SK-N-SH (cell line): ENCODE data around the gene TBX4. TPM values are rescaled to one million over a fixed set of nuclear protein-coding genes. Genes with fewer than 3 reads are reported as not detected.

Experiments used
- CTCF ChIA-PET: fragments of 300-600, 350-600 bp; formaldehyde crosslinking; extraction: SDS; loops from one replicate; lab custom pipeline; 2021; lab: Yijun Ruan, JAX
- POLR2A ChIA-PET: fragments of 350-600 bp; sonication (Branson Sonifier 250); formaldehyde crosslinking; extraction: SDS; loops from one replicate; lab custom pipeline; 2020; ENCODE audit warnings: antibody characterized with exemption, inconsistent platforms; lab: Yijun Ruan, JAX
- DNase-seq: peaks from one replicate; pipeline ENCODE4 v3.0.0; 2012
- H2AFZ ChIP-seq: fragments of 200-600 bp; sonication (generic); 2 replicates; pipeline ENCODE4 v1.8.1; 2016; ENCODE audit warnings: antibody characterized with exemption, mild to moderate bottlenecking, low read depth
- H3F3A ChIP-seq: fragments of 200-600 bp; sonication (generic); replicated peaks from 2 replicates; pipeline ENCODE3; 2016; ENCODE audit warnings: antibody characterized with exemption, mild to moderate bottlenecking; ENCODE audit not compliant: insufficient read depth
- H3K27ac ChIP-seq, 2 experiments: fragments of 200-500 bp in 1 of 2; fragments of 200-600 bp in 1 of 2; sonication (Bioruptor generic) in 1 of 2; sonication (generic), shearing (Covaris generic) in 1 of 2; 2 replicates each; pipeline versions ENCODE4 v1.5.1 to v1.6.1; 2014 to 2016; ENCODE audit warnings: low read depth in 2 of 2, inconsistent platforms in 1 of 2, low read length in 1 of 2, mild to moderate bottlenecking in 1 of 2, mixed read lengths in 1 of 2
- H3K27me3 ChIP-seq: fragments of 200-600 bp; sonication (generic), shearing (Covaris generic); 2 replicates; pipeline ENCODE4 v1.6.1; 2016; ENCODE audit warnings: mixed run types; ENCODE audit not compliant: insufficient read depth
- H3K36me3 ChIP-seq, 2 experiments: fragments of 200-500 bp in 1 of 2; fragments of 200-600 bp in 1 of 2; sonication (Bioruptor generic) in 1 of 2; sonication (generic) in 1 of 2; replicated peaks in 1 of 2; 2 replicates each; pipeline versions ENCODE3 to v1.5.1; 2014 to 2016; ENCODE audit warnings: low read length in 1 of 2, mild to moderate bottlenecking in 1 of 2; ENCODE audit not compliant: insufficient read depth in 2 of 2, control insufficient read depth in 1 of 2
- H3K4me1 ChIP-seq, 2 experiments: fragments of 200-500 bp in 1 of 2; fragments of 200-600 bp in 1 of 2; sonication (Bioruptor generic) in 1 of 2; sonication (generic), shearing (Covaris generic) in 1 of 2; 2 replicates each; pipeline versions ENCODE4 v1.5.1 to v1.6.1; 2014 to 2016; ENCODE audit warnings: low read depth in 1 of 2, low read length in 1 of 2, mixed run types in 1 of 2; ENCODE audit not compliant: insufficient read depth in 2 of 2, control insufficient read depth in 1 of 2
- H3K4me2 ChIP-seq: fragments of 200-600 bp; sonication (generic), shearing (Covaris generic); 2 replicates; pipeline ENCODE4 v1.6.1; 2017; ENCODE audit warnings: mixed run types
- H3K4me3 ChIP-seq, 2 experiments: fragments of 200-500 bp in 1 of 2; fragments of 200-600 bp in 1 of 2; sonication (Bioruptor generic) in 1 of 2; sonication (generic), shearing (Covaris generic) in 1 of 2; 2 replicates each; pipeline versions ENCODE4 v1.5.1 to v1.8.1; 2014 to 2016; ENCODE audit warnings: low read depth in 2 of 2, inconsistent platforms in 1 of 2, low read length in 1 of 2, mild to moderate bottlenecking in 1 of 2, mixed read lengths in 1 of 2, moderate library complexity in 1 of 2
- H3K79me2 ChIP-seq: fragments of 200-600 bp; sonication (generic); 2 replicates; pipeline ENCODE4 v1.8.1; 2017; ENCODE audit warnings: mild to moderate bottlenecking; ENCODE audit not compliant: insufficient read depth
- H3K9ac ChIP-seq: fragments of 200-600 bp; sonication (generic); 2 replicates; pipeline ENCODE4 v1.6.1; 2017; ENCODE audit warnings: mixed run types
- H3K9me2 ChIP-seq: fragments of 200-600 bp; sonication (generic); 2 replicates; pipeline ENCODE4 v1.6.1; 2017; ENCODE audit warnings: mixed run types
- H3K9me3 ChIP-seq: fragments of 200-600 bp; sonication (generic); 2 replicates; pipeline ENCODE4 v1.6.1; 2017; ENCODE audit warnings: mixed run types, mild to moderate bottlenecking, moderate library complexity
- H4K20me1 ChIP-seq: fragments of 200-600 bp; sonication (generic); 2 replicates; pipeline ENCODE4 v1.6.1; 2017; ENCODE audit warnings: mild to moderate bottlenecking, mixed run types; ENCODE audit not compliant: insufficient read depth
- CHD2 ChIP-seq: fragments of 150-350 bp; IDR thresholded peaks from 2 replicates; pipeline ENCODE4 v1.6.1; 2018; ENCODE audit warnings: low read length; ENCODE audit not compliant: partially characterized antibody
- ELF1 ChIP-seq: IDR thresholded peaks from 2 replicates; pipeline ENCODE4 v1.4.0; 2012
- GABPA ChIP-seq: IDR thresholded peaks from 2 replicates; pipeline ENCODE4 v1.4.0; 2012; ENCODE audit warnings: low read depth, mild to moderate bottlenecking
- NFIC ChIP-seq: IDR thresholded peaks from 2 replicates; pipeline ENCODE4 v1.4.0; 2012; ENCODE audit warnings: borderline replicate concordance
- NRF1 ChIP-seq: IDR thresholded peaks from 2 replicates; pipeline ENCODE4 v1.6.1; 2012; ENCODE audit warnings: low read depth, mild to moderate bottlenecking, low read length
- POLR2AphosphoS5 ChIP-seq: IDR thresholded peaks from 2 replicates; pipeline ENCODE4 v1.6.1; 2012; ENCODE audit warnings: low read depth, low read length
- RAD21 ChIP-seq: IDR thresholded peaks from 2 replicates; pipeline ENCODE4 v1.6.1; 2012; ENCODE audit warnings: mild to moderate bottlenecking, low read length
- RCOR1 ChIP-seq: fragments of 150-350 bp; IDR thresholded peaks from 2 replicates; pipeline ENCODE4 v1.6.1; 2017; ENCODE audit warnings: antibody characterized with exemption, low read length
- SIN3A ChIP-seq: IDR thresholded peaks from 2 replicates; pipeline ENCODE4 v1.6.1; 2012; ENCODE audit warnings: low read depth, mild to moderate bottlenecking, low read length, moderate library complexity, borderline replicate concordance
- SMC3 ChIP-seq: IDR thresholded peaks from 2 replicates; pipeline ENCODE4 v1.6.1; 2012; ENCODE audit warnings: low read depth, low read length, improper control_type of control experiment
- TAF1 ChIP-seq: IDR thresholded peaks from 2 replicates; pipeline ENCODE4 v1.6.1; 2012; ENCODE audit warnings: low read depth, mild to moderate bottlenecking, low read length, moderate library complexity, borderline replicate concordance
- TEAD4 ChIP-seq: IDR thresholded peaks from 2 replicates; pipeline ENCODE4 v1.4.0; 2012; ENCODE audit warnings: mild to moderate bottlenecking, borderline replicate concordance; ENCODE audit not compliant: insufficient read depth
- WGBS: methylation state at CpG from one replicate; pipeline ENCODE4 v1.1.6; 2017; ENCODE audit warnings: low lambda C conversion rate; 5-methylcytosine and 5-hydroxymethylcytosine counted together
- polyA plus RNA-seq, 3 experiments: library from polyadenylated mRNA; depleted of rRNA; stranded (reverse); fragments of >200 nt; gene quantifications; 2 replicates each; pipeline ENCODE4 v1.2.3, GENCODE V29; 2012
- TF ChIP-seq, protein P1 (sequence below): fragments of 200-600 bp; sonication (generic); IDR thresholded peaks from 2 replicates; pipeline ENCODE4 v1.6.1; 2017; ENCODE audit warnings: antibody characterized with exemption, mild to moderate bottlenecking, moderate library complexity
- TF ChIP-seq, protein P2 (sequence below): IDR thresholded peaks from 2 replicates; pipeline ENCODE4 v1.6.1; 2012; ENCODE audit warnings: mild to moderate bottlenecking, low read depth, low read length, moderate library complexity
- TF ChIP-seq, protein P3 (sequence below): IDR thresholded peaks from 2 replicates; pipeline ENCODE4 v1.4.0; 2012; ENCODE audit warnings: low read depth, borderline replicate concordance
- TF ChIP-seq, protein P4 (sequence below): IDR thresholded peaks from 2 replicates; pipeline ENCODE4; 2012
- TF ChIP-seq, protein P5 (sequence below): IDR thresholded peaks from 2 replicates; pipeline ENCODE4 v1.4.0; 2012; ENCODE audit warnings: low read depth, borderline replicate concordance

The TBX4 gene
- polyA plus RNA-seq, 1 of the 3 experiments (the other 2 are of a cell fraction): 0.02 TPM

DNA sequence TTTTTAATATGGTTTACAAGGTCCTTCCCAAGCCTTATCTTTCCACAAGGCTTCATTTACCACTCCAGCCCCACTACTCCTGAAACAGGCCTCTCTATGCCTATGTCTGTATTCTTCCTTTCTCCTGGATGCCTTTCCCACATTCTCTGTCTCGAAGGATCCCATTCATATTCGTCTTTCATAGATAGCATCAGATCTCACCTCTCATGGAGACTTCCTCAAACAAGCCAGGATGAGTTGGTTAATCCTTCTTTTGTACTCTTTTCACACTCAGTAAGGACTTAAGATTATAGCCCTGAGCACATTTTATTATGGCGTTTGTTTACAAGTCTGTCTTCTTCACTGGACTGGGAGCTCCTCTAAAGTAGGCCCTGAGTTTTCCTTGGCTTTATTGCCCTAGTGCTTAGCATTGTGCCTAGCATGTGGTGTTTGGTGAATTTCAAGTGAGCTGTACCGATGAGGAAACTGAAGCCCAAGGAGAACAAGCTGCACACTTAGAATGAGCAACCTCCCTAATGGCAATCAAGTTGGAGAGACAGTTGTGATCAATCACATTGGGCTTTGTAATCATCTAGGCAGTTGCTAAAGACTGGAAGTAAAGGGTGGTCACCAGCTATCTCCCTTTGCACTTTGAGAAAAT lies 10.0 kb upstream of the TBX4 start:
- DNase-seq: no peak
- Histone ChIP-seq H4K20me1 (no peaks in the 10 kb centered on the region), H3K27me3 (no peaks in the 10 kb centered on the region), H3K4me1 (no peaks in the 10 kb centered on the region; a peak in 1 of 4 replicates), H3K9me3 (no peaks in the 10 kb centered on the region), H2AFZ (no peak overlapping the region), H3K27ac (no peak overlapping the region), H3K79me2 (no peaks in the 10 kb centered on the region), H3K4me2 (no peak overlapping the region), H3K36me3 (no peaks in the 10 kb centered on the region), H3F3A (no peaks in the 10 kb centered on the region), H3K9me2 (no peaks in the 10 kb centered on the region), H3K4me3 (no peak overlapping the region), H3K9ac (no peak overlapping the region)
- CTCF ChIA-PET: interaction anchor here (1.1 to 3.5 kb wide), 3 partner anchors 24 to 108 kb away, joined by 3 to 11 read pairs (median 4); no protein-coding TSS in a partner anchor
- no peak for TF ChIP-seq POLR2AphosphoS5
- no peak for TF ChIP-seq RCOR1
- TF ChIP-seq ELF1: no peak
- TF ChIP-seq, protein P1, sequence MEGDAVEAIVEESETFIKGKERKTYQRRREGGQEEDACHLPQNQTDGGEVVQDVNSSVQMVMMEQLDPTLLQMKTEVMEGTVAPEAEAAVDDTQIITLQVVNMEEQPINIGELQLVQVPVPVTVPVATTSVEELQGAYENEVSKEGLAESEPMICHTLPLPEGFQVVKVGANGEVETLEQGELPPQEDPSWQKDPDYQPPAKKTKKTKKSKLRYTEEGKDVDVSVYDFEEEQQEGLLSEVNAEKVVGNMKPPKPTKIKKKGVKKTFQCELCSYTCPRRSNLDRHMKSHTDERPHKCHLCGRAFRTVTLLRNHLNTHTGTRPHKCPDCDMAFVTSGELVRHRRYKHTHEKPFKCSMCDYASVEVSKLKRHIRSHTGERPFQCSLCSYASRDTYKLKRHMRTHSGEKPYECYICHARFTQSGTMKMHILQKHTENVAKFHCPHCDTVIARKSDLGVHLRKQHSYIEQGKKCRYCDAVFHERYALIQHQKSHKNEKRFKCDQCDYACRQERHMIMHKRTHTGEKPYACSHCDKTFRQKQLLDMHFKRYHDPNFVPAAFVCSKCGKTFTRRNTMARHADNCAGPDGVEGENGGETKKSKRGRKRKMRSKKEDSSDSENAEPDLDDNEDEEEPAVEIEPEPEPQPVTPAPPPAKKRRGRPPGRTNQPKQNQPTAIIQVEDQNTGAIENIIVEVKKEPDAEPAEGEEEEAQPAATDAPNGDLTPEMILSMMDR: no peak
- no peak for TF ChIP-seq TEAD4
- TF ChIP-seq SIN3A: no peak
- no peak for TF ChIP-seq NFIC
- POLR2A ChIA-PET: no interaction called here
- 66% methylated on average over 4 of the region's 4 CpGs for WGBS

DNA sequence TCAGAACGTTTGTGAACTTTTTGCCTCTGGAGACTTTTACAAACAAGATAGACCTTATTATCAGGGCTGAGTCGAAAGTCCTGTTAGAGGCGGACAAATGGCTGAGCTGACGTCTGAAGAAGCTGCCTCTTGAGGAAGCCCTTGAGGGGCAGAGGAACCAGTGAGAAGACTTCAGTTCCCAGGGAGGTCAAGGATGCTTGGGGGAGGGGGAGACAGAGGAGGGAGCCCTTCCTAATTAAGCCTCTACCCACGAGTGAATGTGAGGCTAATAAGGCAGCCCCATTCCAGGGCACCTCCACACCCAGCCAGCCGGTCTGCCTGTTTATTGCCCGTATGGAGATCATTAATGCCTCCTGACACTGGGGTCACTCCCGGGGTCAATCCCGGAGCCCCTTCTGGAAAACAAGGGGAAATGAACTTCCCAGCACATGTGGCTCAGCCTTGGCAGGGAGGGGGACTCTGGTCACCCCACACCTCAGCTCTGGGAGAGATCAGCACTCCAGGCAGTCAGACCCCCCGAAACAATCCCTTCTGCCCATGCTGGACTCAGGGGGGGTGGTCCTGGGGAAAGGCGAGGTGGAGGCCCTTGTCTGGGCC lies 9.2 kb upstream of the TBX4 start:
- Histone ChIP-seq H3F3A (no peaks in the 10 kb centered on the region), H3K79me2 (no peaks in the 10 kb centered on the region), H3K9me2 (no peaks in the 10 kb centered on the region), H3K4me1 (no peaks in the 10 kb centered on the region; a peak in 1 of 4 replicates), H4K20me1 (no peaks in the 10 kb centered on the region), H3K4me3 (no peak overlapping the region), H3K9ac (no peak overlapping the region), H3K4me2 (no peak overlapping the region), H3K27ac (no peak overlapping the region), H3K36me3 (no peaks in the 10 kb centered on the region), H2AFZ (no peak overlapping the region), H3K9me3 (no peaks in the 10 kb centered on the region), H3K27me3 (no peaks in the 10 kb centered on the region)
- no peak for TF ChIP-seq CHD2
- TF ChIP-seq, protein P2, sequence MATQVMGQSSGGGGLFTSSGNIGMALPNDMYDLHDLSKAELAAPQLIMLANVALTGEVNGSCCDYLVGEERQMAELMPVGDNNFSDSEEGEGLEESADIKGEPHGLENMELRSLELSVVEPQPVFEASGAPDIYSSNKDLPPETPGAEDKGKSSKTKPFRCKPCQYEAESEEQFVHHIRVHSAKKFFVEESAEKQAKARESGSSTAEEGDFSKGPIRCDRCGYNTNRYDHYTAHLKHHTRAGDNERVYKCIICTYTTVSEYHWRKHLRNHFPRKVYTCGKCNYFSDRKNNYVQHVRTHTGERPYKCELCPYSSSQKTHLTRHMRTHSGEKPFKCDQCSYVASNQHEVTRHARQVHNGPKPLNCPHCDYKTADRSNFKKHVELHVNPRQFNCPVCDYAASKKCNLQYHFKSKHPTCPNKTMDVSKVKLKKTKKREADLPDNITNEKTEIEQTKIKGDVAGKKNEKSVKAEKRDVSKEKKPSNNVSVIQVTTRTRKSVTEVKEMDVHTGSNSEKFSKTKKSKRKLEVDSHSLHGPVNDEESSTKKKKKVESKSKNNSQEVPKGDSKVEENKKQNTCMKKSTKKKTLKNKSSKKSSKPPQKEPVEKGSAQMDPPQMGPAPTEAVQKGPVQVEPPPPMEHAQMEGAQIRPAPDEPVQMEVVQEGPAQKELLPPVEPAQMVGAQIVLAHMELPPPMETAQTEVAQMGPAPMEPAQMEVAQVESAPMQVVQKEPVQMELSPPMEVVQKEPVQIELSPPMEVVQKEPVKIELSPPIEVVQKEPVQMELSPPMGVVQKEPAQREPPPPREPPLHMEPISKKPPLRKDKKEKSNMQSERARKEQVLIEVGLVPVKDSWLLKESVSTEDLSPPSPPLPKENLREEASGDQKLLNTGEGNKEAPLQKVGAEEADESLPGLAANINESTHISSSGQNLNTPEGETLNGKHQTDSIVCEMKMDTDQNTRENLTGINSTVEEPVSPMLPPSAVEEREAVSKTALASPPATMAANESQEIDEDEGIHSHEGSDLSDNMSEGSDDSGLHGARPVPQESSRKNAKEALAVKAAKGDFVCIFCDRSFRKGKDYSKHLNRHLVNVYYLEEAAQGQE: no peak
- TF ChIP-seq RAD21: no peak
- TF ChIP-seq RCOR1: no peak
- TF ChIP-seq SMC3: no peak
- no peak for TF ChIP-seq TAF1
- TF ChIP-seq, protein P3, sequence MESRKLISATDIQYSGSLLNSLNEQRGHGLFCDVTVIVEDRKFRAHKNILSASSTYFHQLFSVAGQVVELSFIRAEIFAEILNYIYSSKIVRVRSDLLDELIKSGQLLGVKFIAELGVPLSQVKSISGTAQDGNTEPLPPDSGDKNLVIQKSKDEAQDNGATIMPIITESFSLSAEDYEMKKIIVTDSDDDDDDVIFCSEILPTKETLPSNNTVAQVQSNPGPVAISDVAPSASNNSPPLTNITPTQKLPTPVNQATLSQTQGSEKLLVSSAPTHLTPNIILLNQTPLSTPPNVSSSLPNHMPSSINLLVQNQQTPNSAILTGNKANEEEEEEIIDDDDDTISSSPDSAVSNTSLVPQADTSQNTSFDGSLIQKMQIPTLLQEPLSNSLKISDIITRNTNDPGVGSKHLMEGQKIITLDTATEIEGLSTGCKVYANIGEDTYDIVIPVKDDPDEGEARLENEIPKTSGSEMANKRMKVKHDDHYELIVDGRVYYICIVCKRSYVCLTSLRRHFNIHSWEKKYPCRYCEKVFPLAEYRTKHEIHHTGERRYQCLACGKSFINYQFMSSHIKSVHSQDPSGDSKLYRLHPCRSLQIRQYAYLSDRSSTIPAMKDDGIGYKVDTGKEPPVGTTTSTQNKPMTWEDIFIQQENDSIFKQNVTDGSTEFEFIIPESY: no peak
- no peak for TF ChIP-seq GABPA
- TF ChIP-seq, protein P4, sequence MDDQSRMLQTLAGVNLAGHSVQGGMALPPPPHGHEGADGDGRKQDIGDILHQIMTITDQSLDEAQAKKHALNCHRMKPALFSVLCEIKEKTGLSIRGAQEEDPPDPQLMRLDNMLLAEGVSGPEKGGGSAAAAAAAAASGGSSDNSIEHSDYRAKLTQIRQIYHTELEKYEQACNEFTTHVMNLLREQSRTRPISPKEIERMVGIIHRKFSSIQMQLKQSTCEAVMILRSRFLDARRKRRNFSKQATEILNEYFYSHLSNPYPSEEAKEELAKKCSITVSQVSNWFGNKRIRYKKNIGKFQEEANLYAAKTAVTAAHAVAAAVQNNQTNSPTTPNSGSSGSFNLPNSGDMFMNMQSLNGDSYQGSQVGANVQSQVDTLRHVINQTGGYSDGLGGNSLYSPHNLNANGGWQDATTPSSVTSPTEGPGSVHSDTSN: no peak
- TF ChIP-seq SIN3A: no peak
- TF ChIP-seq NRF1: no peak
- TF ChIP-seq, protein P5, sequence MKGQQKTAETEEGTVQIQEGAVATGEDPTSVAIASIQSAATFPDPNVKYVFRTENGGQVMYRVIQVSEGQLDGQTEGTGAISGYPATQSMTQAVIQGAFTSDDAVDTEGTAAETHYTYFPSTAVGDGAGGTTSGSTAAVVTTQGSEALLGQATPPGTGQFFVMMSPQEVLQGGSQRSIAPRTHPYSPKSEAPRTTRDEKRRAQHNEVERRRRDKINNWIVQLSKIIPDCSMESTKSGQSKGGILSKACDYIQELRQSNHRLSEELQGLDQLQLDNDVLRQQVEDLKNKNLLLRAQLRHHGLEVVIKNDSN: no peak
- ChIA-PET CTCF (interaction anchor here (0.9 to 3.5 kb wide), 4 partner anchors 19 to 108 kb away, joined by 3 to 11 read pairs (median 4); no protein-coding TSS in a partner anchor), POLR2A (no interaction called here)
- peak; percentile 50 for DNase-seq
- 55% methylated on average over 8 of the region's 11 CpGs for WGBS
